Measurements from ENCODE around the gene ACSM2A. TPM values are rescaled to one million over a fixed set of nuclear protein-coding genes. Genes with fewer than 3 reads are reported as not detected.
"Not testable (repeated sequence)": the region's sequence is repeated elsewhere in the genome, so short reads cannot be mapped to it uniquely, and the experiment has no call there.

The ACSM2A gene, protein sequence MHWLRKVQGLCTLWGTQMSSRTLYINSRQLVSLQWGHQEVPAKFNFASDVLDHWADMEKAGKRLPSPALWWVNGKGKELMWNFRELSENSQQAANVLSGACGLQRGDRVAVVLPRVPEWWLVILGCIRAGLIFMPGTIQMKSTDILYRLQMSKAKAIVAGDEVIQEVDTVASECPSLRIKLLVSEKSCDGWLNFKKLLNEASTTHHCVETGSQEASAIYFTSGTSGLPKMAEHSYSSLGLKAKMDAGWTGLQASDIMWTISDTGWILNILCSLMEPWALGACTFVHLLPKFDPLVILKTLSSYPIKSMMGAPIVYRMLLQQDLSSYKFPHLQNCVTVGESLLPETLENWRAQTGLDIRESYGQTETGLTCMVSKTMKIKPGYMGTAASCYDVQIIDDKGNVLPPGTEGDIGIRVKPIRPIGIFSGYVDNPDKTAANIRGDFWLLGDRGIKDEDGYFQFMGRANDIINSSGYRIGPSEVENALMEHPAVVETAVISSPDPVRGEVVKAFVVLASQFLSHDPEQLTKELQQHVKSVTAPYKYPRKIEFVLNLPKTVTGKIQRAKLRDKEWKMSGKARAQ
- total RNA-seq (2014; rRNA removed) = not detected in 2 replicates
- Bru-seq, nascent RNA = not detected
- BruChase-seq, experiment 1, labeled RNA remaining after a 6-hour chase = not detected
- not detected for BruChase-seq, experiment 2, labeled RNA remaining after a 2-hour chase
- long read RNA-seq = 0 reads

GRCh38 chr16:20451364-20451763, at the start of gene ACSM2A:
Gene ACSM2A, plus strand, starts transcription at chr16:20451521. Its CDS starts 8,594 bp downstream, at chr16:20460115.
- H3K9ac ChIP-seq (ENCODE audit: low read length); H3K36me3 ChIP-seq (ENCODE audit: low read depth, low read length); H3K9me3 ChIP-seq (ENCODE audit: low read length); POLR2A ChIA-PET (ENCODE audit: unreplicated experiment); BruUV-seq (replicated peaks); H3K9me2 ChIP-seq (replicated peaks; ENCODE audit: low read length); H3K27me3 ChIP-seq (ENCODE audit: low read length); CTCF ChIA-PET; ATAC-seq; H3K4me1 ChIP-seq (ENCODE audit: insufficient read depth, low read length); DNase-seq; H3K79me2 ChIP-seq (ENCODE audit: low read length); intact Hi-C loops (cut with micrococcal nuclease); H3K4me2 ChIP-seq (ENCODE audit: low read length); H2AFZ ChIP-seq (ENCODE audit: low read length); H3K4me3 ChIP-seq (ENCODE audit: low read length); H3F3A ChIP-seq (ENCODE audit: low read length, unreplicated experiment); H4K20me1 ChIP-seq (ENCODE audit: low read length); H3K27ac ChIP-seq (ENCODE audit: low read length): not testable (repeated sequence)

- Histone ChIP-seq H3K27ac (ENCODE audit: low read length) (no peak overlapping the region), H3K79me2 (ENCODE audit: low read length) (no peaks in the 10 kb centered on the region), H3K36me3 (ENCODE audit: low read depth, low read length) (no peaks in the 10 kb centered on the region), H3F3A (ENCODE audit: low read length, unreplicated experiment) (no peaks in the 10 kb centered on the region), H3K27me3 (ENCODE audit: low read length) (no peaks in the 10 kb centered on the region), H3K9me3 (ENCODE audit: low read length) (no peaks in the 10 kb centered on the region), H3K4me3 (ENCODE audit: low read length) (no peak overlapping the region), H3K4me2 (ENCODE audit: low read length) (no peak overlapping the region), H4K20me1 (ENCODE audit: low read length) (no peaks in the 10 kb centered on the region), H3K9me2 (replicated peaks; ENCODE audit: low read length) (no peaks in the 10 kb centered on the region), H2AFZ (ENCODE audit: low read length) (no peak overlapping the region), H3K9ac (ENCODE audit: low read length) (no peak overlapping the region), H3K4me1 (ENCODE audit: insufficient read depth, low read length) (no peaks in the 10 kb centered on the region)
- DNase-seq (no peak), ATAC-seq (no peak)
- TF ChIP-seq EZH2phosphoT487 (IDR thresholded peaks at IDR 0.05; ENCODE audit: borderline replicate concordance, low read length) (no peak), CTCF (conservative IDR thresholded peaks at IDR 0.05; ENCODE audit: low read depth, low read length) (no peak), EZH2 (IDR thresholded peaks at IDR 0.05; ENCODE audit: low read length, unreplicated experiment) (no peak)
- CTCF ChIA-PET = no interaction called here
- POLR2A ChIA-PET (ENCODE audit: unreplicated experiment) = no interaction called here
- intact Hi-C loops (cut with micrococcal nuclease) = no loop called here
- BruUV-seq (replicated peaks) = no TSS peak
Measured at GRCh38 chr16:20402651-20403050, 48.7 kb upstream of the ACSM2A start.

GRCh38 chr16:20404637-20405036, 46.7 kb upstream of the ACSM2A start, which contains the start of gene PDILT:
Gene PDILT, minus strand, starts transcription at chr16:20404737. Its CDS starts 5,437 bp downstream, at chr16:20399300.
- H3K27me3 ChIP-seq (ENCODE audit: low read length) = no peaks in the 10 kb centered on the region
- no peak within 1 kb of the TSS for H3K4me2 ChIP-seq (ENCODE audit: low read length)
- no TSS peak for BruUV-seq (replicated peaks)
- no peak within 1 kb of the TSS for H2AFZ ChIP-seq (ENCODE audit: low read length)
- H3K4me1 ChIP-seq (ENCODE audit: insufficient read depth, low read length) = no peaks in the 10 kb centered on the region
- H3K27ac ChIP-seq (ENCODE audit: low read length) = no peak within 1 kb of the TSS
- H3F3A ChIP-seq (ENCODE audit: low read length, unreplicated experiment) = no peaks in the 10 kb centered on the region
- H3K36me3 ChIP-seq (ENCODE audit: low read depth, low read length) = no peaks in the 10 kb centered on the region
- no peak within 1 kb of the TSS for H3K4me3 ChIP-seq (ENCODE audit: low read length)
- no peak for DNase-seq
- H3K9ac ChIP-seq (ENCODE audit: low read length) = no peak within 1 kb of the TSS
- TF ChIP-seq EZH2phosphoT487 (IDR thresholded peaks at IDR 0.05; ENCODE audit: borderline replicate concordance, low read length) (no peak), EZH2 (IDR thresholded peaks at IDR 0.05; ENCODE audit: low read length, unreplicated experiment) (no peak), CTCF (conservative IDR thresholded peaks at IDR 0.05; ENCODE audit: low read depth, low read length) (no peak)
- intact Hi-C loops (cut with micrococcal nuclease) = no loop called here
- no peaks in the 10 kb centered on the region for H3K9me3 ChIP-seq (ENCODE audit: low read length)
- no peaks in the 10 kb centered on the region for H4K20me1 ChIP-seq (ENCODE audit: low read length)
- ChIA-PET CTCF (no interaction called here), POLR2A (ENCODE audit: unreplicated experiment) (no interaction called here)
- H3K9me2 ChIP-seq (replicated peaks; ENCODE audit: low read length) = no peaks in the 10 kb centered on the region
- no peak for ATAC-seq
- H3K79me2 ChIP-seq (ENCODE audit: low read length) = no peaks in the 10 kb centered on the region
